Activated naive CD4-positive, alpha-beta T cell treated with anti-CD3 and anti-CD28 coated beads for 36 hours (primary cell): ENCODE measurements around the gene TNK2. TPM values are rescaled to one million over a fixed set of nuclear protein-coding genes. Genes with fewer than 3 reads are reported as not detected.
"Not testable (repeated sequence)": the region's sequence is repeated elsewhere in the genome, so short reads cannot be mapped to it uniquely, and the experiment has no call there.

ENCODE experiments used
- CTCF ChIA-PET: fragments of 350-600 bp; sonication (Branson Sonifier 250); formaldehyde crosslinking; loops from one replicate; lab custom pipeline; 2021; ENCODE audit warnings: antibody characterized with exemption; lab: Charles Lee
- DNase-seq: peaks from one replicate; pipeline ENCODE4 v3.0.0-alpha.2; 2020
- H3K27ac Mint-ChIP-seq: one replicate; pipeline ENCODE4 v1.8.0; 2021; ENCODE audit warnings: mild to moderate bottlenecking, mixed read lengths
- H3K27me3 Mint-ChIP-seq: one replicate; pipeline ENCODE4 v1.8.0; 2021; ENCODE audit warnings: low read depth, mixed read lengths
- H3K36me3 Mint-ChIP-seq: one replicate; pipeline ENCODE4 v1.8.0; 2021; ENCODE audit warnings: low read depth, mixed read lengths
- H3K4me1 Mint-ChIP-seq: one replicate; pipeline ENCODE4 v1.8.0; 2021; ENCODE audit warnings: low read depth, mixed read lengths
- H3K4me3 Mint-ChIP-seq: one replicate; pipeline ENCODE4 v1.8.0; 2021; ENCODE audit warnings: mild to moderate bottlenecking, moderate library complexity, mixed read lengths
- H3K9me3 Mint-ChIP-seq: one replicate; pipeline ENCODE4 v1.8.0; 2021; ENCODE audit warnings: mixed read lengths
- intact Hi-C: fragments of 100-400 bp; cut with micrococcal nuclease; formaldehyde crosslinking; loops from one replicate; pipeline ENCODE4 v1.15.1; 2023
- total RNA-seq, 2 experiments: library from RNA; stranded (reverse); gene quantifications; one replicate each; pipeline ENCODE4 v1.2.3, GENCODE V29; 2021

Gene TNK2
- total RNA-seq: 10 to 100 TPM; 40.0 to 46.6 TPM

DNA sequence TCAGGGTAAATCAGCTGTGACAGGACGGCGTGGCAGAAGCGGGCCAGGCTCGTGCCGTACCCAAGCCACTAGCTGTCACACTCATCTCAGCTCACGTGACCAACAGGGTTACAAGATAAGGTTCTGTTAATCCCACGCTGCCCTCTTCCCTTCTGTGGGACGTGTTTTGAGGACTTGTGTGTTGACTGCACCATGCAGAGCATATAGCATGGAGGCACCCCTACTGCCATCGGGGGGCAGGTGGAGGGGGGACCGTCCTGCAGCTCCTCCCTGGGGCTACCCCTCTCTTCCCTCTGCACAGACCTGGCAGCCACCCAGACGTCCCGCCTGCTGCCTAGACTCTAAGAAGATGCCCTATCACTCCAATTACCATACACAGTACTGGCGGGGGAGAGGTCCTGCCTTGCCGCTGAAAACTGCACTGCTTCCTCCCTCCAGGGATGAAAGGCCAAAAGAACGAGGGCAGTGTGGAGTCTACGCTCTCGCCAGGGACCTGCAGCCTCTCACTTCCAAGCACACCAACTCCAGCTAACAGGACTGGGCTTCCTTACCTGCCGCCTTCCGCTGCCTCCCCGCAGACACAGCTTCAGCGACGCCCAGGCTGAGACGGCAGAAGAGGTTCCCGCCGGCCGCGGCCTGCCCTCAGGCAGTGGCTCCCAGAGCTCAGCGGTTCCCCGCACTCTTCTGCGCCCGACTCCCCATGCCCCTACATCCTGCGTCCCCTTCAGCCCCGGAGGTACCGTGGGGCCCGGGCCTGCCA is at the start of gene TNK2:
Gene TNK2 (minus strand): TSS at position 618 of the 760 bp plus-strand sequence. CDS start 19,963 bp downstream, outside the sequence.
- Mint-ChIP-seq H3K27ac (peak within 1 kb of the TSS; percentile 93), H3K4me1 (peaks cover 42% of the 10 kb centered on the region), H3K27me3 (no peaks in the 10 kb centered on the region), H3K36me3 (peaks cover 1% of the 10 kb centered on the region), H3K4me3 (peak within 1 kb of the TSS; percentile 85), H3K9me3 (no peaks in the 10 kb centered on the region)
- intact Hi-C loops: loop anchor here (1.0 to 5.0 kb wide), 7 partner anchors 12 to 637 kb away; partner anchors contain the start of genes ACAP2, PPP1R2 and XXYLT1
- CTCF ChIA-PET: interaction anchor here (0.8 to 4.3 kb wide), 6 partner anchors 9 to 363 kb away, joined by 3 to 67 read pairs (median 4); no protein-coding TSS in a partner anchor
- DNase-seq: peak; percentile 79

DNA sequence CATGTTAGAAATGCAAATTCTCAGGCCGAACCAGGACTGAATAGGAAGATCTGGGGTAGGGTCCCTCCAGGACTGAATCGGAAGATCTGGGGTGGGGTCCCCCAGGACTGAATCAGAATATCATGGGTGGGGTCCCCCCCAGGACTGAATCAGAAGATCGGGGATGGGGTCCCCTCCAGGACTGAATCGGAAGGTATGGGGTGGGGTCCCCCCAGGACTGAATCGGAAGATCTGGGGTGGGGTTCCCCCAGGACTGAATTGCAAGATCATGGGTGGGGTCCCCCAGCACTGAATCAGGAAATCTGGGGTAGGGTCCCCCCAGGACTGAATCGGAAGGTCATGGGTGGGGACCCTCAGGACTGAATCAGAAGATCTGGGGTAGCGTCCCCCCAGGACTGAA is 48.2 kb upstream of the TNK2 start:
- CTCF ChIA-PET: no interaction called here
- intact Hi-C loops: no loop called here
- peaks cover 4% of the 10 kb centered on the region for H3K9me3 Mint-ChIP-seq
- DNase-seq: no peak
- peaks cover 9% of the 10 kb centered on the region for H3K36me3 Mint-ChIP-seq
- H3K4me3 Mint-ChIP-seq: no peak overlapping the region
- peaks cover 25% of the 10 kb centered on the region for H3K4me1 Mint-ChIP-seq
- H3K27me3 Mint-ChIP-seq: no peaks in the 10 kb centered on the region
- no peak overlapping the region for H3K27ac Mint-ChIP-seq

DNA sequence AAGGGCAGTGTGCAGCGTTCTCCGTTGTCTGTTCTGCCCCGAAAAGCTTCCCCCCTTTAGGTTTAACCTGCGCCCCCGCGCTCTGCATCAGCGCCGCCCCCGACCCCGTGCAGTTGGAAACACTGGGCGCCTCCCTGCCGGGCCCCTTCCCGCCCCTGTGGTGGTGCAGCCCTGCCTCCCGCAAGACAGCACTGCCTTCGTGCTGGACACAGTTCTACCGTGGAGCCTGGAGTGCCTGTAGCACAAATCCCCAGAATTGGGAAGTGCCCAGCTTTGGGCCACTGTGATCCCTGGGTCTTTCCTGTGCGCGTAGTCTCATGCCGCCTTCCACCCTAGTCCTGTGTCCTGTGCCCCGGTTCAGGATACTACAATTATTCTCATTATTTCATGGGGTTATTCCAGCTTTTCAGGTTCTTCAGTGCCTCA is 47.1 kb upstream of the TNK2 start:
- H3K27me3 Mint-ChIP-seq, DNase-seq, H3K36me3 Mint-ChIP-seq, CTCF ChIA-PET, intact Hi-C loops, H3K9me3 Mint-ChIP-seq: not testable (repeated sequence)
- Mint-ChIP-seq H3K4me1 (peaks cover 30% of the 10 kb centered on the region), H3K4me3 (peak overlapping the region; percentile 65), H3K27ac (peak overlapping the region; percentile 11)

DNA sequence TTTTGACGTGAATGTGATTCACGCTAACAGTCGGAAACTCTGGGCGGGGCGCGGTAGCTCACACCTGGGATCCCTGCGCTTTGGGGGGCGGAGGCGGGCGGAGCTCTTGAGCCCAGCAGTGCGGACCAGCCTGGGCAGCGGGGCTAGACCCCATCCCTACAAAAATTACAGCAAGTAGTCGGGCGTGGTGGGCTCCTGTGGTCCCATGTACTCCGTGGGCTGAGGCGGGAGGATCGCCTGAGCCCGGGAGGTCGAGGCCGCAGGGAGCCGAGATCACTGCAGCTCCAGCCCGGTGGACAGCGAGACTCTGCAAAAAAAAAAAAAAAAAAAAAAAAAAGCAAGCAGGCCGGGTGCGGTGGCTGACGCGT is 46.4 kb upstream of the TNK2 start:
- intact Hi-C loops: loop anchor here (5.0 kb wide), 1 partner anchor 37 kb away; no protein-coding TSS in a partner anchor
- H3K27me3 Mint-ChIP-seq, CTCF ChIA-PET, H3K9me3 Mint-ChIP-seq, DNase-seq, H3K36me3 Mint-ChIP-seq: not testable (repeated sequence)
- H3K27ac Mint-ChIP-seq: peak overlapping the region; percentile 71
- H3K4me3 Mint-ChIP-seq: peak overlapping the region; percentile 80
- H3K4me1 Mint-ChIP-seq: peaks cover 32% of the 10 kb centered on the region

DNA sequence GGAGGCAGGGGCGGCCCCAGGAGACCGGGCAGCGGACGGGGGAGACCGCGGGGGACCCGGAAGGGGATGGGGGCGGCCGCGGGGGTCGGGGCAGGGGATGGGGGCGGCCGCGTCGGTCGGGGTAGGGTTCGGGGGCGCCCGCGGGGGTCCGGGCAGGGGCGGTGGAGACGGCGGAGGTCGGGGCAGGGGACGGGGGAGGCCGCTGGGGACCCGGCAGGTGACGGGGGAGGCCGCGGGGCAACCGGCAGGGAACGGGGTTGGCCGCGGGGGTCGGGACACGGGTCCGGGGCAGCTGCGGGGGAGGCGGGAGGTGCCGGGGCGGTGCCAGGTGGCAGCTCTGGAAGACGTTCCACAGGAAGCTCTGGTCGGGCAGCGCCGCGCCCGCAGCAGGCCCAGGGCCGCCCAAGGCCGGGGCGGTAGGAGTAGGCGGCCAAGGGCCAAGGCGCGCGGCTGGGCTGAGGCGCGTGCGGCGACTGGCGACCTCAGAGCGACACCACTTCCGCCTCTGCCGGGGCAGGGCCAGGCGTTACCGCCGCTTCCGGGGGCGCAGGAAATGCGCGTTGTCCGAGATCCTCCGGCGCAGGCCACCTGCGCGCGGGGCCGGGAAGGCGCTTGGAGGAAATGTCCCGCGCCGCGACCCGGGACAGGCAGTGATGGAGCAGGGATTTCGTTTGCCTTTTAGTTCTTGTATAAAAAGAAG is 45.9 kb upstream of the TNK2 start:
- H3K27me3 Mint-ChIP-seq, H3K9me3 Mint-ChIP-seq, CTCF ChIA-PET, H3K36me3 Mint-ChIP-seq: not testable (repeated sequence)
- H3K27ac Mint-ChIP-seq: peak overlapping the region; percentile 71
- peaks cover 30% of the 10 kb centered on the region for H3K4me1 Mint-ChIP-seq
- DNase-seq: peak; percentile 87
- H3K4me3 Mint-ChIP-seq: peak overlapping the region; percentile 80
- intact Hi-C loops: loop anchor here (5.0 kb wide), 1 partner anchor 37 kb away; no protein-coding TSS in a partner anchor

DNA sequence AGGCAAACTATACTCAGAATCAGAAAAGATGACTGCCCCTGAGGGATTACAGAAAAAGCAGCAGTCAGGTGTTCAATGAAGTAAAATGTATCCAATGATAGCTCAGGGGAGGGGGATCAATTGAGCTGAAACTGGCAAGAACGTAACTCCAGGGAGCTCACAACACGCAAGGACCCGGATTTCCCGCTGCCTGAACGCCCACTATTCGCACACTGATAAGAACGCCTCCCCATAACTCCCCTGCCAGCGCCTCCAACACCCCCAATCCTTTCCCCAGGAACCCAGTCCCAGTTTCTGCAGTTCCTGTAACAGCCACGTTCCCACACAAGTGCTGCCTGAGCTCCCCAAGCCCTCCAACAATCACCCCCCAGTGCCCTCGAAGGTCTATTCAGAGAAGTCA is 44.2 kb upstream of the TNK2 start:
- H3K27me3 Mint-ChIP-seq, DNase-seq, H3K9me3 Mint-ChIP-seq, H3K36me3 Mint-ChIP-seq, H3K4me3 Mint-ChIP-seq, CTCF ChIA-PET, H3K27ac Mint-ChIP-seq: not testable (repeated sequence)
- peaks cover 26% of the 10 kb centered on the region for H3K4me1 Mint-ChIP-seq
- intact Hi-C loops: loop anchor here (5.0 kb wide), 1 partner anchor 35 kb away; no protein-coding TSS in a partner anchor

DNA sequence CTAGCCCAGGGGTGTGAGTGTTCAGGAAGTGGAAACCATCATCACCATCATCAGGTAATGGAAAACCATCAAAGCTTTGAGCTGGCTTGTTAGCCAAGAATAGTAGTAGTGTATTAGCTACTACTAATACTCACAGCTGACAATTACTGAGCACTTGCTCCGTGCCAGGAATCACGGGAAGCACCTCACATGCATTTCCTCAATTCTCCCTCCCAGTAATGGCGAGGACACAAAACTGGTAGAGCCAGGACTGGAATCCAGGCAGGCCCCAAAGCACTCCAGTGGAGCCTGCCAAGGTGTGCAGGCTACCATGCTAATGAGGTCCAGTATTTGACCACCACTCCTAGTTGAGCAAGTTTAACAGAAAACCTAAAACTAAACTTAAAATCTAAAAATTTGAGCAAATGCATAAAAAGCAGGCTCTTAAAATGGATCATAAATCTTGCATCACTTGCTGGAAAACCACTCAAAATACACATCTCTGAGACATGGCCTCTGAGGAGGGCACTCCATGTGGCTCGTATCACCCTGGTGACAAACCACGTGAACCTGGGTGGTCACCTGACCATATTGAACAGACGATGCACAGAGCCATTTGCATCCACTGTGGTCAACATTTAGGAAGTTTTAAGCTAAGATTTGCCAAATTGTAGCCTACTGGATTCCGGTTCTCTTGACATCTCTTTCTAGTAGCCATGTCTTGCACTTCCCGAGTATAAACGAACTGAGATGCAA is 43.3 kb upstream of the TNK2 start:
- H3K27me3 Mint-ChIP-seq, H3K4me3 Mint-ChIP-seq, H3K9me3 Mint-ChIP-seq, H3K27ac Mint-ChIP-seq, H3K36me3 Mint-ChIP-seq, DNase-seq, CTCF ChIA-PET: not testable (repeated sequence)
- intact Hi-C loops: loop anchor here (5.0 kb wide), 1 partner anchor 34 kb away; no protein-coding TSS in a partner anchor
- H3K4me1 Mint-ChIP-seq: peaks cover 26% of the 10 kb centered on the region

DNA sequence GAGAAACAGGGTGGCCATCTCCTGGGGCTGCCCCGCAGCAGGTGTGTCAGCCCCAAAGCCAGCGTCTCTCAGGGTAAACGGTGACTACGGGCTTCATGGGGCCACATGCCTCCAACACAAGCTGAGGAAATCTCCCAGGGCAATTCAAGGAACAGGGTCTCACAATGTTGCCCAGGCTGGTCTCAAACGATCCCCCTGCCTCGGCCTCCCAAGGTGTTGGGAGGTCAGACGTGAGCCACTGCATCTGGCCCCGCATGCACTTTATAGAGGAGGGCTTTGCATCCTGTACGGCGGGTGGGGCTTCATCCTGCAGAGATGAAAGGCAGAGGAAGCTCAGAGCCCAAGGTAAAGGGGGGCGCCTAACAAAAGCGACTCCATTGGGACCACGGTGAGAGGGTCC is 42.4 kb upstream of the TNK2 start:
- CTCF ChIA-PET: interaction anchor here (0.6 kb wide), 1 partner anchor 391 kb away, joined by 3 read pairs; no protein-coding TSS in a partner anchor
- H3K4me1 Mint-ChIP-seq: peaks cover 24% of the 10 kb centered on the region

DNA sequence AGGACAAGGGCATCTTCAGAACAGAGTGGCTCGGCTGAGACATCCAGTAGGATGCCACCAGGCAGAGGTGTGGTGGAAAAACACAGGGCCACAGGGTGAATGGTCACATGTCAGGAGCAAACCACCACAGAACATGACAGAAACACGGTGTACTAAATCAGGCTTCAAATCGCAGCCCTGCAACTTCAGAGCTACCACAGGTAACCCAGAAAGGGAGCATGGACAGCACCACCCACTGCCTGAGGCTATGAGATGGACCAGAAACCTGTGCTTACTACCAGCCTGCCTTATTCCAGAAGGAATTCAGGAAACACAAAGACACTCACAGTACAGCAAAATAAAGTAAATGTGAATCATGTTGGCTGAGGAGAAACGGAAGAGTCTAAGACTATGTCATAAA is 41.8 kb upstream of the TNK2 start:
- H3K27ac Mint-ChIP-seq, H3K4me3 Mint-ChIP-seq, H3K9me3 Mint-ChIP-seq, H3K27me3 Mint-ChIP-seq, DNase-seq: not testable (repeated sequence)
- intact Hi-C loops: loop anchor here (5.0 kb wide), 1 partner anchor 33 kb away; no protein-coding TSS in a partner anchor
- CTCF ChIA-PET: interaction anchor here (0.6 kb wide), 1 partner anchor 391 kb away, joined by 3 read pairs; no protein-coding TSS in a partner anchor
- Mint-ChIP-seq H3K36me3 (peaks cover 13% of the 10 kb centered on the region), H3K4me1 (peaks cover 19% of the 10 kb centered on the region)

More for the DNA sequence above, 42.4 kb upstream of the TNK2 start:
- intact Hi-C loops: loop anchor here (5.0 kb wide), 1 partner anchor 33 kb away; no protein-coding TSS in a partner anchor
- H3K27ac Mint-ChIP-seq, H3K27me3 Mint-ChIP-seq, DNase-seq, H3K36me3 Mint-ChIP-seq, H3K4me3 Mint-ChIP-seq, H3K9me3 Mint-ChIP-seq: not testable (repeated sequence)

DNA sequence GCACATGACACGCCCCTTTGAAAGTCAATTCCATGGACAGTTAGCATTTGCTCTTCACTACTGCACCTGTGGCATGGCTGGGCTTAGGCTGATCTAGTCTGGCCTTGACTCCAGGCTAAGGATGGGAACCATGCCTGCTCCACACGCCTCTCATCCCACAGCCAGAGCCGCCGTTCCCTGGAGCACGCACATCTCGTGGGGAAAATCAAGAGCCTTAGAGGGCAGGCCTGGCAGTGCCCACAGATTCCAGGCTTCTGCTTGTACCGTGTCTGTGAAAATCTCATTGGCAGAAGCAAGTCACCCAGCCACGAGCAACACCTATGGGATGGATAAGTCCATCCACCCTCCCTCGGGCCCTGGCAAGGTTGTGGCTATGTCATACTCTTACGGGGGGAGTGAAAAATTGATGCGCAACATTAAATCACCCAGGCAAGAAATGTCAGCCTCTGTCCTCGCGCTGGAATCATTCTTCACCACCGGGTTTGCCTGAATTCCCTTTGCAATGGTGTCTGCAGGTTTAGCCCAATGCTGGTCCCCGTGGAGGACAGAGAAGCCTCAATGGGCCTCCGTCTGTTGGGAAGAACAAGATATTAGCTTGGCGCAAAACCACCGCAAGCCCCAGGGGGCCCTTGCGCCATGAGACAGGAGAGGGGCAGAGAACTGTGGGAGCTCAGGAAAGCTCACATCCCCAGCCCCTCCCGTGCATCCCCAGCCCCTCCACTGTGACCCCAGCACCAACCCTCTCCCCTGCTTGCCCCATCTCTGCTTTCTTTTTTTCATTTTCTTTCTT is 38.8 kb upstream of the TNK2 start:
- H3K27ac Mint-ChIP-seq, H3K27me3 Mint-ChIP-seq, DNase-seq, CTCF ChIA-PET, H3K4me3 Mint-ChIP-seq, H3K9me3 Mint-ChIP-seq, intact Hi-C loops: not testable (repeated sequence)
- Mint-ChIP-seq H3K4me1 (peaks cover 12% of the 10 kb centered on the region), H3K36me3 (peaks cover 30% of the 10 kb centered on the region)

DNA sequence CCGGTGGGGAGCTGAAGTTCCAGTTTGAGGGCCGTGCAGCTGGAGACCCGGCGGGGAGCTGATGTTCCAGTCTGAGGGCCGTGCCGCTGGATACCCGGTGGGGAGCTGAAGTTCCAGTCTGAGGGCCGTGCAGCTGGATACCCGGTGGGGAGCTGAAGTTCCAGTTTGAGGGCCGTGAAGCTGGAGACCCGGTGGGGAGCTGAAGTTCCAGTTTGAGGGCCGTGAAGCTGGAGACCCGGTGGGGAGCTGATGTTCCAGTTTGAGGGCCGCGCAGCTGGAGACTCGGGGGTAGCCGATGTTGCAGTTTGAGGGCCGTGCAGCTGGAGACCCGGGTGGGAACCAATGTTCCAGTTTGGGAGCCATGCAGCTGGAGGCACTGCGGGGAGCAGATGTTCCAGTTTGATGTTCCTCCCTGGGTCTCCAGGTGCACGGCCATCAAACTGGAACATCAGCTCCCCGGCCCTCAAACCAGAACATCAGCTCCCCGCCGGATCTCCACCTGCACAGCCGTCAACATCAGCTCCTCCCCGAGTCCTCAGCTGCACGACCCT is 33.0 kb upstream of the TNK2 start:
- H3K4me1 Mint-ChIP-seq, H3K27me3 Mint-ChIP-seq, DNase-seq, H3K4me3 Mint-ChIP-seq, H3K27ac Mint-ChIP-seq, H3K9me3 Mint-ChIP-seq: not testable (repeated sequence)
- intact Hi-C loops: loop anchor here (2.0 kb wide), 1 partner anchor 61 kb away; no protein-coding TSS in a partner anchor
- H3K36me3 Mint-ChIP-seq: peaks cover 34% of the 10 kb centered on the region
- CTCF ChIA-PET: interaction anchor here (0.6 to 1.6 kb wide), 5 partner anchors 58 to 87 kb away, joined by 3 to 5 read pairs (median 3); no protein-coding TSS in a partner anchor
